NAMALWA (cell line): ENCODE data around the gene RAD51B.

ENCODE experiments used
- DNase-seq: peaks from one replicate; pipeline ENCODE4 v3.0.0-alpha.2; 2015; ENCODE audit warnings: low spot score

The RAD51B gene

GRCh38 chr14:68492381-68493151 lies 673.0 kb downstream of the RAD51B start:
- DNase-seq, result no peak

DNA sequence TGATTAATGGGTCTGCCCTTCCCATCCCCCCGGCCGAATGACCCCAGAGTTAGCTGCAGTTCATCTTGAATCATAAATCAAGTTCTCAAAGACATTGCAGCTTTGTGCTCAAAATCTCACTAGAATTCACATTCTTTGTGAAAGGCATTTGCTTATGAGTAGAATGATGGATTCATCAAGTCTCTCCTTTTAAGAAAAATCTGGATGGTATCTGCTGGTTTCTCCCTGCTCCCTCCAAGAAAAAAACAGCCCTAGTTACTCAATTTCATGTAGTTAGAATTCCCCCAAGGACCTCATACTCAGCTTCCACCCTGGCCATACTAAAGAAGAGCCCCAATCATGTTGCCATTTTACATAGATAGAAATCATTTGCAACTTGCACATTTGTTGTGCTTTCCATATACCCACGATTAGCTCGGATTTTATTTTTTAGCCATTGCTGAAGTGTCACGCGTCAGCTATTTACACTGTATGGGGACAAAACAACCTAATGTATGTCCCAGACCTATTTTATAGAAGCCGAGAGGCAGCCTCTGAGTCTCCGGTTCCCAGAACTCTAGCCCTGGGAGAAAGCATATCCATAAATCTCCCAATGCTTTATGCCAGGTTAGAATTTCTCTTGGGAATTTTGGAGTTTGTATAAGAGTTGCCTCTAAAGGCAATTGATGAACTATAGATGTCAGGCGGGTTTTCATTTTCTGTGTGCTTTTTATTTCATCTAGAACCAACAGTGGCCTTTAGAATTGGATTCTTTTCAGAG lies 673.8 kb downstream of the RAD51B start:
- no peak for DNase-seq

DNA sequence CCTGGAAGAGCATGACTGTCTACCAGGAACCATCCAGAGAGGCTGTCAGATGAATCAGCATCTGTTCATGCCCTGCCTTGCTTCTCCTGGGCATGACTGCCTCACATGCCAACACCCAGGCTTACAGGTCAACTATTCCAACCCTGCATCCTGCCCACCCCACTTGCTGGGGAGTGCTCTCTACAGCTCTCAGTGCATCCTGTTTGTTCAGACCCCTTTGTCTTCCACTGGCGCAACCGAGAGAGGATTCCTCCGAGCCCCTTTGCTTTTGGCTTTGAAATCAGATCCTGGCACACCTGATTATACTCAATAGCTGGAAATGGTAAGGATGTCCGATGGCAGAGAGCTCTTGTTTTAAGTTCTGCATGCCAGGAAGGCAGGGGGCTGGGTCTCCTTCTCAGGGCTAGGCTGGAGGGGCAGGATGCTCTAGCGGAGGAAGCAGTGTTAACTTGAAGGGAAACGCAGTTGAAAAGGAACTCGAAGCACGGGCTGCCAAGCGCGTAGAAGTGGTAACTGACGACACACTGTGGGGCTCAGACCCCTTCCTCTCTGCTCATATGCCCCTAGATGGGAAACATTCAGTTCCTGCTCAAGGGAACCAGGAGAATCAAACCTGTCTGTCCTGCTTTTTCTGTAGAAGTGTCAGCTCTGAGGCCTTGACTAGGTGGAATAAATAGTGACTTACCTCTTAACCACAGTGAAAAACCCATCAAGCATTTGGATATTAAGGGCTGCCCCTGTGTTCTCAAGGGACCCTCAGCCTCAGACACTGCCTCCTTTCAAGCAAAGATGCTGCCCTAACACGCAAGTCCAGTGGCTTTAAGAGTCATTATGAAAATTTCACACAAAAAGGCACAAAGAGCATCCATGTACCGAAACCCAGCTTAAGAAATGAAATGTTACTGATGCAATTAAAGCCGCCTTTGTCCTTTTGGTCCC lies 675.8 kb downstream of the RAD51B start:
- DNase-seq, result no peak

- DNase-seq, result no peak
Measured at GRCh38 chr14:68497011-68497410, 677.4 kb downstream of the RAD51B start.

DNA sequence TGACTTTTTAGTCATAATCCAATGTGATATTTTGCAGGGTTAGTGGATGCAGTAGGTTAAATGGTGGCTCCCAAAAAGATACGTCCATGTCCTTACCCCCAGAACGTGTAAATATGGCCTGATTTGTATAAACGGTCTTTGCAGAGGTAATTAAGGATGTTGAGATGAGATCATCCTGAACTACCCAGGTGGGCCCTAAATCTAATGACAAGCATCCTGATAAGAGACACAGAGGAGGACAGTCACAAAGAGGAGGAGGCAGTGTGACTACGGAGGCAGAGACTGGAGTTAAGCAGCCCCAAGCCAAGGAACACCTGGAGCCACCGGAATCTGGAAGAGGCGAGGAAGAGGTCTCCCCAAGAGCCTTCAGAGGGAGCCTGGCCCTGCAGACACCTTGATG lies 679.9 kb downstream of the RAD51B start:
- DNase-seq, result no peak

GRCh38 chr14:68501171-68501570 lies 681.6 kb downstream of the RAD51B start:
- DNase-seq, result no peak

DNA sequence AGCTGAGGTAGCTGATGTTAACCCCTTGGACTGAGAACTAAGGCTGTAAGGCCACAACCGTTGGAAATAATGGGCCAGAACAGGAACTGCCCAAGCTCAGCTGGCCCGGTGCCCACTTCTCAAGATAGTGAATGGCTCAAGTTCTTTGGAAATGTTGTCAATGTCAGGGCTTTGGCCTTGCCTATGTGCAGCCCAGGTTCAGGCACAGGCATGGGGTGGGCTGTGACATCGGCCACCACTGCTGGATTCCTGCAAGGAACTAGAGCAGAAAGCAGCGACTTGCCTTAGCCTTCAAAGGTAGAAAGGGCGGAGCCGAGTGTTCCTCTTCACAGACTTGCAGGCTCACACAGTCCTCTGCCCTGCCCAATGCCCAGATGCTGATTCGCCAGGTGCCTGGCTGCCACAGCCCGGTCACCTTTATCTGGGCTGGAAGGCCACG lies 682.1 kb downstream of the RAD51B start:
- DNase-seq, result no peak

- DNase-seq, result no peak
Measured at GRCh38 chr14:68502230-68502629, 682.7 kb downstream of the RAD51B start.

GRCh38 chr14:68503186-68503825 lies 683.7 kb downstream of the RAD51B start:
- no peak for DNase-seq

GRCh38 chr14:68504861-68505260 lies 685.3 kb downstream of the RAD51B start:
- DNase-seq, result no peak

GRCh38 chr14:68506021-68506644 lies 686.6 kb downstream of the RAD51B start:
- DNase-seq, result peak; percentile 5

- DNase-seq, result peak; percentile 38
Measured at GRCh38 chr14:68506645-68507419, 687.3 kb downstream of the RAD51B start.

DNA sequence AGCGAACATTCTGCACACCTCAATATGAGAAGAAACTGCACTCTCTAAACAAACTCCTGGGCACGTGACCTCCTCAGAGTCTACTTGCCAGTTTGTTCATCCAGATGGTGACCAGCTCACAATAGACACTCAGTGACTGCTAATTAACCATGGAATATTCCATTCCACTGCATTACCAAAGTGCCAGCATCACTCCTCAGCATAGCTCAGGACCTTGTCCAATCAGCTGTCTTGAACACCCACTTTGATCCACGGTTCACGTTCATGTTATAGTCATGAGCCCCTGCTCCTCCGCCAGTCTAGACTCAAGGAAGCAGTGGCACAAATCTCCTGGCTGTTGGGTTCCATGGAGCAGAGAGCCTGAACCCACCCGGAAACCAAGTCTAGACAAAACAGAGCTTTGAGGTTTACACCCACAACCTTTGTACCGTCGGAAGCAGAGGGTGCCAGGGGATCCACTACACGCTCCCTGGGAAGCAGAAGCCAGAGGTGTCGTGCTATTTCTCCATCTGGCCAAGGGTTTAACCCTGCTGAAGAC lies 688.0 kb downstream of the RAD51B start:
- DNase-seq, result no peak

GRCh38 chr14:68508581-68508980 lies 689.0 kb downstream of the RAD51B start:
- no peak for DNase-seq

- no peak for DNase-seq
Measured at GRCh38 chr14:68509188-68509983, 689.8 kb downstream of the RAD51B start.

DNA sequence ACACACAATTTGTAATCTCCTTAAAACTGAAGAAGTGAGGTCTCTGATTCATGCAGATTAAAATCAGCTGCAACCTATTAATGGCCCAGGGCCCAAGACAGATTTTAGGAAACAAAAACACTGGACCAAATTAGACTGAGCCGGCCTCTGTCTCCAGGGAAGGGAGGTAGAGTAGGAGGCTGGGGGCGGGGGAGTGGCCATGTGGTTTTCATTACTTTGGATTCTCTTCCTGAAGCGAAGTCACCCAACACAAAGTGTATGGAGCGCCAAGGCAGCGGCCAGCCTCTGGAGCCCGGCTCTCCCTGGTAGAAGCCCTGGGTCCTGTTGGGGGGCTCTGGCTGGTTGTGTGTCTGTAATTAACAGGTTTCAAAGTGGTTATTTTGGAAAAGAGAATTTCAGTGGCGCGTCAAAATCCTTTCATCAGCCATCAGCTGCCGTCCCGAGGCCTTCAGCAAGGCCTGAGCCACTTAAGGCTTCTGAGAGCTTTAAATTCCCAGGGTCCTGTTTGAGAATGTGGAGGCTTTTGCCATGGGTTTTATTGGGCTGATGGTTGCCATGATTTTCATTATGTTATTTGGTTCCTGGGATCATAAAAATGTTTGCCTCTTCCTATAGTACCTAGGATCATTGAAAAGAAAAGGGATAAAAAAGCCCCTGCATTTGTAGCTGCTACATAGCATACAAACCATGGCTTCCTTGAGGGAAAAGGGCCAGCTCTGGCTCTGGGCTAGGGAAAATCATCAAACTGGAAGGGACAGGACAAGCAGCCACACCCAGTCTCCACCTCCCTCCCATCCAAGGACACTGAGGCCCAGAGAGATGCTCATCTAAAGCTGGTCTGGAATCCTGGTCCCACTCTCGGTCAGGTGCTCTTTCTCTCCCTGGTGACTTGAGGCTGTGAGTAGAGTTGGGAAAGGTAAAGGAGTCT lies 690.9 kb downstream of the RAD51B start:
- DNase-seq, result no peak

DNA sequence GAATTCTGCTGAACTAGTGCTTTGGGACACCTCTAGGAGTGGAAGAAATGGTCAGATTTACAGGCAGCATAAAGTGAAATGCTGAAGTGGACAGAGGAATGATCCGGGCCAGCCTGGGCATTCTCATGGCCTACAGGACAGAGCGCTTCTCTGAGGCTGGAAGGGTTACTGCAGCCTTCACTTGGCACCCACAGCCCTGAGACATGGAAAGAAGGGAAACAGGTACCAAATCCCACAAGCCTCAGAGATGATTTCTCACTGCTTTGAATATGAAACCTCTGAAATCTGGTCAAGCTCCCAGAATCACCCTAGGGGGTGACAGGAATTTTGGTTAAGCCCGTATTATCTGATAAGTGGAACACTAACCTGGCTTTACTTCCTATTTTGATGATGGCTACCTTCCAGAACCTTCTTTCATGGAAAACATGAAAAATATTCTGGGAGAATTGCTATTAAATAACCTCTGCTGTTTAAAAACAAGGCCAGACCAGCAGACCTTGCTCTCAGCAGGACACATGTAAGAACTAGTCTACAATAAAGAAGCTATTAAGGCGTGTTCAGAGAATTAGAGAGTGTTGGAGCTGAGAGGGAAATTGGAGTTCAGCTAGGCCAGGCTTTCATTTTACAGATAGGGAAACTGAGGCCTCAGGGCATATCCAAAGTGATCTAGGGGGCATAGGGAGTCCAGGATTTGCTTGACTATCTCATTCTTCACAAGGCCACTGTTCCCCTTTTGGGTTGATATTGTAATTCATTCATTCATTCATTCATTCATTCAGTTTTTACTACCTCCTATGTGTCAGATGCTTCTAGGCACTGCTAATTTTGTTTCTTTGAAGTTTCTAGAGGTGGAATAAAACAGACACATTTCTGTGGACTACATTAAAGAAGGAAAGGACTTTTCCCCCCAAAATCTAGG lies 691.8 kb downstream of the RAD51B start:
- no peak for DNase-seq
